Measurements from ENCODE around the gene AKR1B15. TPM values are rescaled to one million over a fixed set of nuclear protein-coding genes. Genes with fewer than 3 reads are reported as not detected.

AKR1B15 gene
- polyA plus RNA-seq, 1 of the 3 experiments (the other 2 are of a cell fraction): not detected

GRCh38 chr7:134622303-134622995, 73.5 kb downstream of the AKR1B15 start:
- H3K9me2 ChIP-seq: no peaks in the 10 kb centered on the region
- H3K27ac ChIP-seq (ENCODE audit: low read depth in 2 of 2, low read length in 1 of 2): no peak overlapping the region
- H3K79me2 ChIP-seq (ENCODE audit: insufficient read depth): no peaks in the 10 kb centered on the region
- peaks cover 0 to 27% of the 10 kb centered on the region in 2 experiments; a peak in 1 of 4 replicates for H3K4me1 ChIP-seq (ENCODE audit: control insufficient read depth in 1 of 2, insufficient read depth in 2 of 2, low read depth in 1 of 2, low read length in 1 of 2)
- WGBS (ENCODE audit: low lambda C conversion rate): 26% methylated on average over 7 of the region's 7 CpGs
- TF ChIP-seq CTCF (IDR thresholded peaks at IDR 0.05) (0 out of 2 replicates have a peak, but pooled peaks have one; percentile 7), RAD21 (IDR thresholded peaks at IDR 0.05; ENCODE audit: low read length) (no peak)
- H4K20me1 ChIP-seq (ENCODE audit: insufficient read depth): no peaks in the 10 kb centered on the region
- no peaks in the 10 kb centered on the region for H3K27me3 ChIP-seq (ENCODE audit: insufficient read depth)
- H2AFZ ChIP-seq (ENCODE audit: low read depth): no peak overlapping the region
- ChIA-PET POLR2A (no interaction called here), CTCF (interaction anchor here (0.6 to 5.8 kb wide), 7 partner anchors 10 to 322 kb away, joined by 3 to 43 read pairs (median 10); no protein-coding TSS in a partner anchor)
- H3K36me3 ChIP-seq (replicated peaks in 1 of 2; ENCODE audit: control insufficient read depth in 1 of 2, insufficient read depth in 2 of 2, low read length in 1 of 2): no peaks in the 10 kb centered on the region
- H3K9me3 ChIP-seq: no peaks in the 10 kb centered on the region
- no peak overlapping the region for H3K4me3 ChIP-seq (ENCODE audit: low read depth in 2 of 2, low read length in 1 of 2)
- H3K9ac ChIP-seq: no peak overlapping the region
- H3F3A ChIP-seq (replicated peaks; ENCODE audit: insufficient read depth): peaks cover 33% of the 10 kb centered on the region
- H3K4me2 ChIP-seq: no peak overlapping the region
- no peak for DNase-seq

GRCh38 chr7:134623193-134623592, 74.3 kb downstream of the AKR1B15 start:
- Histone ChIP-seq H3K27ac (ENCODE audit: low read depth in 2 of 2, low read length in 1 of 2) (no peak overlapping the region), H3K79me2 (ENCODE audit: insufficient read depth) (no peaks in the 10 kb centered on the region), H3K4me1 (ENCODE audit: control insufficient read depth in 1 of 2, insufficient read depth in 2 of 2, low read depth in 1 of 2, low read length in 1 of 2) (peaks cover 0 to 22% of the 10 kb centered on the region in 2 experiments; a peak in 1 of 4 replicates), H2AFZ (ENCODE audit: low read depth) (no peak overlapping the region), H3K36me3 (replicated peaks in 1 of 2; ENCODE audit: control insufficient read depth in 1 of 2, insufficient read depth in 2 of 2, low read length in 1 of 2) (no peaks in the 10 kb centered on the region), H3K9ac (no peak overlapping the region), H3K9me3 (no peaks in the 10 kb centered on the region), H3K9me2 (no peaks in the 10 kb centered on the region), H4K20me1 (ENCODE audit: insufficient read depth) (no peaks in the 10 kb centered on the region), H3K4me2 (no peak overlapping the region), H3K27me3 (ENCODE audit: insufficient read depth) (no peaks in the 10 kb centered on the region), H3F3A (replicated peaks; ENCODE audit: insufficient read depth) (peaks cover 26% of the 10 kb centered on the region), H3K4me3 (ENCODE audit: low read depth in 2 of 2, low read length in 1 of 2) (no peak overlapping the region)
- POLR2A ChIA-PET: no interaction called here
- no peak for DNase-seq
- 15% methylated on average over 2 of the region's 2 CpGs for WGBS (ENCODE audit: low lambda C conversion rate)
- CTCF ChIA-PET: interaction anchor here (0.6 to 5.8 kb wide), 6 partner anchors 9 to 255 kb away, joined by 3 to 43 read pairs (median 4); no protein-coding TSS in a partner anchor
- TF ChIP-seq MAX (IDR thresholded peaks at IDR 0.05; ENCODE audit: low read depth) (no peak), EP300 (IDR thresholded peaks at IDR 0.05; ENCODE audit: borderline replicate concordance in 1 of 2, low read depth in 1 of 2, low read length in 1 of 2) (no peak), CTCF (IDR thresholded peaks at IDR 0.05) (no peak), USF1 (IDR thresholded peaks at IDR 0.05; ENCODE audit: borderline replicate concordance, low read depth) (no peak), GATA2 (CRISPR knock-in tag; IDR thresholded peaks at IDR 0.05) (no peak), YY1 (IDR thresholded peaks at IDR 0.05; ENCODE audit: low read depth) (no peak), RCOR1 (IDR thresholded peaks at IDR 0.05; ENCODE audit: low read length) (no peak), RFX5 (IDR thresholded peaks at IDR 0.05; ENCODE audit: low read length) (no peak), RAD21 (IDR thresholded peaks at IDR 0.05; ENCODE audit: low read length) (no peak), POLR2AphosphoS5 (IDR thresholded peaks at IDR 0.05; ENCODE audit: low read depth, low read length) (no peak), IRF3 (IDR thresholded peaks at IDR 0.05; ENCODE audit: low read depth, low read length) (no peak), REST (IDR thresholded peaks at IDR 0.05; ENCODE audit: low read depth, low read length) (no peak), FOXM1 (IDR thresholded peaks at IDR 0.05; ENCODE audit: low read depth) (no peak), NRF1 (IDR thresholded peaks at IDR 0.05; ENCODE audit: low read depth, low read length) (no peak), TEAD4 (IDR thresholded peaks at IDR 0.05; ENCODE audit: borderline replicate concordance, insufficient read depth) (no peak), MEF2A (IDR thresholded peaks at IDR 0.05; ENCODE audit: borderline replicate concordance, low read depth) (no peak)

Measured in SK-N-SH (cell line).